Smooth muscle cell (in vitro differentiated cells): ENCODE measurements around the gene SETD1A. TPM values are rescaled to one million over a fixed set of nuclear protein-coding genes. Genes with fewer than 3 reads are reported as not detected.

Experiments
- DNase-seq: peaks from one replicate; lab custom pipeline; 2025; ENCODE audit not compliant: unreplicated experiment; lab: John Stamatoyannopoulos, UW
- H2AFZ ChIP-seq: fragments of 200-600 bp; sonication (generic); 2 replicates; pipeline ENCODE4 v1.6.0; 2016; ENCODE audit warnings: antibody characterized with exemption, low read depth, mild to moderate bottlenecking
- H3F3A ChIP-seq: fragments of 200-600 bp; sonication (generic); 2 replicates; pipeline ENCODE4 v1.6.0; 2017; ENCODE audit warnings: antibody characterized with exemption, low read depth
- H3K27ac ChIP-seq: fragments of 200-600 bp; sonication (generic); 2 replicates; pipeline ENCODE4 v1.5.1; 2016; ENCODE audit warnings: low read depth, mild to moderate bottlenecking
- H3K27me3 ChIP-seq: fragments of 200-600 bp; sonication (generic); 2 replicates; pipeline ENCODE4 v1.6.1; 2016; ENCODE audit warnings: low read depth, mild to moderate bottlenecking
- H3K36me3 ChIP-seq: fragments of 200-600 bp; sonication (generic); 2 replicates; pipeline ENCODE4 v1.5.1; 2016; ENCODE audit warnings: low read depth
- H3K4me1 ChIP-seq: fragments of 200-600 bp; sonication (generic); 2 replicates; pipeline ENCODE4 v1.5.1; 2016; ENCODE audit warnings: low read depth
- H3K4me2 ChIP-seq: fragments of 200-600 bp; sonication (generic); 2 replicates; pipeline ENCODE4 v1.6.0; 2016; ENCODE audit warnings: mild to moderate bottlenecking
- H3K4me3 ChIP-seq: fragments of 200-600 bp; sonication (generic); 2 replicates; pipeline ENCODE4 v1.5.1; 2016; ENCODE audit warnings: mild to moderate bottlenecking
- H3K79me2 ChIP-seq: fragments of 200-600 bp; sonication (generic); 2 replicates; pipeline ENCODE4 v1.6.0; 2016; ENCODE audit warnings: low read depth, mild to moderate bottlenecking
- H3K9ac ChIP-seq: fragments of 200-600 bp; sonication (generic); 2 replicates; pipeline ENCODE4 v1.6.0; 2016; ENCODE audit warnings: low read depth
- H3K9me3 ChIP-seq: fragments of 200-600 bp; sonication (generic); replicated peaks from 2 replicates; pipeline ENCODE4 v1.5.1; 2016; ENCODE audit warnings: low read depth
- H4K20me1 ChIP-seq: fragments of 200-600 bp; sonication (generic); 2 replicates; pipeline ENCODE4 v1.6.0; 2016; ENCODE audit warnings: low read depth
- CTCF ChIP-seq: fragments of 200-600 bp; sonication (generic); IDR thresholded peaks from 2 replicates; pipeline ENCODE4 v1.5.1; 2017; ENCODE audit warnings: borderline replicate concordance, mild to moderate bottlenecking, antibody characterized with exemption; ENCODE audit not compliant: insufficient read depth, poor library complexity, severe bottlenecking
- WGBS: methylation state at CpG from one replicate; pipeline ENCODE4 v1.1.7; 2016; ENCODE audit warnings: low lambda C conversion rate; 5-methylcytosine and 5-hydroxymethylcytosine counted together
- polyA plus RNA-seq: library from polyadenylated mRNA; unstranded; fragments of >200 nt; fragmentation: Nextera tagmentation; extraction: Ambion mirVana; gene quantifications from 2 replicates; pipeline ENCODE4 v1.2.1, GENCODE V29; 2016
- total RNA-seq: library from RNA; depleted of rRNA; stranded (reverse); fragments of >200 nt; gene quantifications from 2 replicates; pipeline ENCODE4 v1.2.3, GENCODE V29; 2014

SETD1A gene
- total and polyA plus RNA-seq, 2 experiments from 2014 or later, result 1.2 to 2.9 TPM

DNA sequence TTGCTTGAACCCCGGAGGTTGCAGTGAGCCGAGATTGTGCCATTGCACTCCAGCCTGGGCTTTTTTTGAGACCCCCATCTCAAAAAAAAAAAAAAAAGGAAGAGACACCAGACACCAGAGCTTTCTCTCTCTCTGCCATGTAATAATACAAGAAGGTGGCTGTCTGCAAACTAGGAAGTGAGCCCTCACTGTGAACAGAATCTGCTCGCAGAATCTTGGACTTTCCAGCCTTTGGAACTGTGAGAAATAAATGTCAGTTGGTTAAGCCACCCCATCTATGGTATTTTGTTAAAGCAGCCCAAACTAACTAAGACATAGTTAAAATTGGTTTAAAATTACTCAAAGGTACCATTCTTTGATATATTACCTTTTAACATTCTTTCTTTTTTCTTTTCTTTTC, 63.0 kb downstream of the SETD1A start:
- Histone ChIP-seq H2AFZ (no peak overlapping the region), H3K27me3 (no peaks in the 10 kb centered on the region), H3K27ac (no peak overlapping the region), H3K79me2 (no peaks in the 10 kb centered on the region), H3K36me3 (no peaks in the 10 kb centered on the region), H3K9ac (no peak overlapping the region), H3K4me3 (no peak overlapping the region), H3K4me2 (no peak overlapping the region), H3F3A (no peaks in the 10 kb centered on the region), H3K4me1 (no peaks in the 10 kb centered on the region), H4K20me1 (no peaks in the 10 kb centered on the region), H3K9me3 (no peaks in the 10 kb centered on the region)
- TF ChIP-seq CTCF, result no peak
- 82% methylated on average over 3 of the region's 3 CpGs for WGBS
- DNase-seq, result no peak

GRCh38 chr16:31022544-31023251, 65.1 kb downstream of the SETD1A start:
- Histone ChIP-seq H3K27me3 (no peaks in the 10 kb centered on the region), H3F3A (no peaks in the 10 kb centered on the region), H3K9me3 (no peaks in the 10 kb centered on the region), H3K27ac (no peak overlapping the region), H2AFZ (no peak overlapping the region), H3K36me3 (no peaks in the 10 kb centered on the region), H3K79me2 (no peaks in the 10 kb centered on the region), H4K20me1 (no peaks in the 10 kb centered on the region), H3K4me2 (no peak overlapping the region), H3K9ac (no peak overlapping the region), H3K4me3 (no peak overlapping the region), H3K4me1 (no peaks in the 10 kb centered on the region)
- no peak for DNase-seq
- WGBS, result 90% methylated on average over 12 of the region's 12 CpGs
- TF ChIP-seq CTCF, result no peak

DNA sequence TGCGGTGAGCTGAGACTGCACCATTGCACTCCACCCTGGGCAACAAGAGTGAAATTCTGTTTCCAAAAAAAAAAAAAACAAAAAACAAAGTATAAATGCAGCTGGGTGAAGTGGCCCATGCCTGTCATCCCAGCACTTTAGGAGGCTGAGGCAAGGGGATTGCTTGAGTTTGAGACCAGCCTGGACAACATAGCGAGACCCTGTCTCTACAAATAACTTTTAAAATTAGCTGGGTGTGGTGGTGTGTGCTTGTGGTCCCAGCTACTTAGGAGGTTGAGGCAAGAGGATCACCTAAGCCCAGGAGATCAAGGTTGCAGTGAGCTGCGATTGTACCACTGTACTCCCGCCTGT, 65.7 kb downstream of the SETD1A start:
- H4K20me1 ChIP-seq, result no peaks in the 10 kb centered on the region
- DNase-seq, result no peak
- no peaks in the 10 kb centered on the region for H3K4me1 ChIP-seq
- no peak for TF ChIP-seq CTCF
- no peak overlapping the region for H2AFZ ChIP-seq
- 94% methylated on average over 4 of the region's 4 CpGs for WGBS
- H3F3A ChIP-seq, result no peaks in the 10 kb centered on the region
- no peak overlapping the region for H3K4me2 ChIP-seq
- no peak overlapping the region for H3K9ac ChIP-seq
- no peak overlapping the region for H3K4me3 ChIP-seq
- no peaks in the 10 kb centered on the region for H3K27me3 ChIP-seq
- H3K9me3 ChIP-seq, result no peaks in the 10 kb centered on the region
- no peaks in the 10 kb centered on the region for H3K36me3 ChIP-seq
- H3K27ac ChIP-seq, result no peak overlapping the region
- H3K79me2 ChIP-seq, result no peaks in the 10 kb centered on the region

- no peaks in the 10 kb centered on the region for H3K27me3 ChIP-seq
- no peak for TF ChIP-seq CTCF
- 94% methylated on average over 6 of the region's 6 CpGs for WGBS
- no peaks in the 10 kb centered on the region for H3K4me1 ChIP-seq
- DNase-seq, result no peak
- H3K4me2 ChIP-seq, result no peak overlapping the region
- H3K9me3 ChIP-seq, result no peaks in the 10 kb centered on the region
- H3K27ac ChIP-seq, result no peak overlapping the region
- H2AFZ ChIP-seq, result no peak overlapping the region
- H3F3A ChIP-seq, result no peaks in the 10 kb centered on the region
- H3K79me2 ChIP-seq, result no peaks in the 10 kb centered on the region
- no peak overlapping the region for H3K4me3 ChIP-seq
- no peaks in the 10 kb centered on the region for H4K20me1 ChIP-seq
- no peaks in the 10 kb centered on the region for H3K36me3 ChIP-seq
- H3K9ac ChIP-seq, result no peak overlapping the region
Observed at GRCh38 chr16:31023627-31024226, 66.2 kb downstream of the SETD1A start.
